ENCODE results near the gene NPAS2.

NPAS2 gene

DNA sequence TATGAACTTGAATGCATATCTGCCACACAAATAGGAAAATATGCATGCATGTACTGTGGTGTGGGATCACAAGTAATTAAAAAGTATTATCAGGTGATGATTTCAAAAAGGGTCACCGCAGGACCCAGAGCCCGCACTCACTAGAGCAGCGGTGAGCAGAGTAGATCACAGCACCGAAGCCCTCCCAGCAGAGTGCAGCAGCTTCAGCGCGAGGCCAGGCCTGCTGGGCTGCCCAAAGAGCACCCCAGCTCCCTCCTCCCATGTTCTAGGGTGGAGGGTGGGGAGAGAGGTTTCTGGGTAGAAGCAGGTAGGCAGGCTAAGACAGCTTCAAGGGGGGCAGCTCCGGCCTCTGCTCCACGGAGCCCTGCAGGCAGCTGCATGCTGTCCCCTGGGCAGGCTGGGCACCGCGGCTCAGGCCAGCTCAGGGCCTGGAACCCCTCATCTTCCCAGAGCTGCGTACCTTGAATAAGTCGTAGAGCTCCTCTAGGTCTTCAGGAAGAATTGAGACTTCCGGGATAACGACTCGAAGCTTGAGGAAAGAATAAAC, 207.1 kb downstream of the NPAS2 start:
- H3K27me3 ChIP-seq, result no peaks in the 10 kb centered on the region
- H3K27ac ChIP-seq, result no peak overlapping the region
- H4K20me1 ChIP-seq, result peaks cover 0 to 7% (median 0%) of the 10 kb centered on the region in 11 experiments; a peak in 4 of 22 replicates
- peaks cover 0 to 8% (median 0%) of the 10 kb centered on the region in 11 experiments; a peak in 5 of 22 replicates for H3K9me3 ChIP-seq (replicated peaks in 1 of 11)
- no peak overlapping the region for H3K9ac ChIP-seq
- TF ChIP-seq Cebpa-rat (IDR thresholded peaks at IDR 0.05), result no peak
- H3K4me1 ChIP-seq, result peaks cover 0 to 9% (median 0%) of the 10 kb centered on the region in 10 experiments; a peak in 4 of 20 replicates
- no peak overlapping the region for H3K4me2 ChIP-seq
- peaks cover 0 to 89% (median 7%) of the 10 kb centered on the region in 11 experiments; a peak in 17 of 22 replicates for H3K36me3 ChIP-seq
- H3K4me3 ChIP-seq, result no peak overlapping the region

DNA sequence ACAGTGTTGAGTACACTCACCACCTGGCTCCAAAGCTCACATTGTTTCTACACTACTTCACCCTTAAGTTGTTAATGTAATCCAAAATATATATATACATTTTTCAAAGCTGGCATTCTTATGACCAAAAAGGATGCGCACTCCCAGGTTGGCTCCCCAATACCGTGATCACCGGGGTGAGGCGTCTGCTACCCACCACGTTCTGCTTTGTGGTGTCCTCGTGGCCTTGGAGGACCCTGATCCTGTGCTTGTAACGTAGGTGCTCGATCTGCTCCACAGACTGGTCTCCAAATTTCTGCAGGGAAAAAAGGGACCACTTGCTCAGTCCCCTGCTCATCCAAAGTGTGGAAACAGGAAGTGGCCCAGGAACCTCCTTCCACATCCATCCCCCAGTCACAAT, 207.9 kb downstream of the NPAS2 start:
- H4K20me1 ChIP-seq, result peaks cover 0 to 7% (median 0%) of the 10 kb centered on the region in 11 experiments; a peak in 4 of 22 replicates
- no peak overlapping the region for H3K4me2 ChIP-seq
- H3K9me3 ChIP-seq (replicated peaks in 1 of 11), result peaks cover 0 to 8% (median 0%) of the 10 kb centered on the region in 11 experiments; a peak in 5 of 22 replicates
- H3K27ac ChIP-seq, result no peak overlapping the region
- no peak overlapping the region for H3K9ac ChIP-seq
- TF ChIP-seq Cebpa-rat (IDR thresholded peaks at IDR 0.05), result no peak
- peaks cover 0 to 9% (median 0%) of the 10 kb centered on the region in 10 experiments; a peak in 4 of 20 replicates for H3K4me1 ChIP-seq
- no peak overlapping the region for H3K4me3 ChIP-seq
- H3K36me3 ChIP-seq, result peaks cover 0 to 89% (median 3%) of the 10 kb centered on the region in 11 experiments; a peak in 10 of 22 replicates
- H3K27me3 ChIP-seq, result no peaks in the 10 kb centered on the region

DNA sequence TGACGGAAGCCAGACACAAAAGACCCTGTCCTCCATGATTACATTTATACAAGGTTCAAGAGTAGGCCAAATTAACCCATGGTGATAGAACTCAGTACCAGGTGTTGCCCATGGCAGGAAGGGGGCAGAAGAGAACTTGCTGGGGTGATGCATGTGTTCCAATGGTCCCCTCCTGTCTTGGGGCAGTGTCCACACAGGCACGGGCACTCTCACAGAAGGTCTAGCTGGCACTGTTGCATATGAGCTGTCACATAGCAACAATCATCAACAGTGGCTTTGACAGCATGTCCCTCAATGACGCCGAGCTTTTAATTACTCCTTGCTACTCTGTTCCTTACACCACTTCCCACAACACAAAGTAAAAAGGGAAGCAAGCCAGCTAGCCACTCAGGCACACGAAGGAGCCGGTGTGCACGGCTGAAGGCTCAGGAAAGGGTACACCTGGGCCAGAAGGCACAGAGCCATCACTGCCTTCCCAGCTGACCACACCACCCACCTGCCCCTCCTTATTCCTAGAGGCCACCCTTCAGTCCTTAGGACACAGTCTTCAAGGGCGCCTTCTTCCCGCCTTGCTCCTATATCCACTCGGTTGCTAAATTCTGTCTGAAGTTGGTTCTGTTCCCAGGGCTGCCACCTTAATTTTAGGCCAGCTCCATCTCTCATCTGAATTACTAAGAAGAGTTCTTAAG, 211.1 kb downstream of the NPAS2 start:
- peaks cover 0 to 7% (median 0%) of the 10 kb centered on the region in 11 experiments; a peak in 4 of 22 replicates for H4K20me1 ChIP-seq
- H3K4me1 ChIP-seq, result peaks cover 0 to 17% (median 2%) of the 10 kb centered on the region in 10 experiments; a peak in 7 of 20 replicates
- H3K27me3 ChIP-seq, result no peaks in the 10 kb centered on the region
- no peak for TF ChIP-seq Cebpa-rat (IDR thresholded peaks at IDR 0.05)
- peaks cover 0 to 8% (median 0%) of the 10 kb centered on the region in 11 experiments; a peak in 5 of 22 replicates for H3K9me3 ChIP-seq (replicated peaks in 1 of 11)
- H3K36me3 ChIP-seq, result peaks cover 0 to 91% (median 0%) of the 10 kb centered on the region in 11 experiments; a peak in 9 of 22 replicates
- no peak overlapping the region for H3K27ac ChIP-seq
- no peak overlapping the region for H3K9ac ChIP-seq
- no peak overlapping the region for H3K4me2 ChIP-seq
- H3K4me3 ChIP-seq, result no peak overlapping the region

- no peak overlapping the region for H3K4me3 ChIP-seq
- H3K9ac ChIP-seq, result no peak overlapping the region
- no peak for TF ChIP-seq Cebpa-rat (IDR thresholded peaks at IDR 0.05)
- no peaks in the 10 kb centered on the region for H3K27me3 ChIP-seq
- peaks cover 0 to 8% (median 0%) of the 10 kb centered on the region in 11 experiments; a peak in 5 of 22 replicates for H3K9me3 ChIP-seq (replicated peaks in 1 of 11)
- peaks cover 0 to 3% (median 0%) of the 10 kb centered on the region in 11 experiments; a peak in 3 of 22 replicates for H4K20me1 ChIP-seq
- H3K4me2 ChIP-seq, result no peak overlapping the region
- H3K4me1 ChIP-seq, result peaks cover 0 to 23% (median 2%) of the 10 kb centered on the region in 10 experiments; a peak in 9 of 20 replicates
- H3K36me3 ChIP-seq, result peaks cover 0 to 87% (median 0%) of the 10 kb centered on the region in 11 experiments; a peak in 9 of 22 replicates
- H3K27ac ChIP-seq, result no peak overlapping the region
Observed at GRCh38 chr2:101032084-101032776, 212.3 kb downstream of the NPAS2 start.

DNA sequence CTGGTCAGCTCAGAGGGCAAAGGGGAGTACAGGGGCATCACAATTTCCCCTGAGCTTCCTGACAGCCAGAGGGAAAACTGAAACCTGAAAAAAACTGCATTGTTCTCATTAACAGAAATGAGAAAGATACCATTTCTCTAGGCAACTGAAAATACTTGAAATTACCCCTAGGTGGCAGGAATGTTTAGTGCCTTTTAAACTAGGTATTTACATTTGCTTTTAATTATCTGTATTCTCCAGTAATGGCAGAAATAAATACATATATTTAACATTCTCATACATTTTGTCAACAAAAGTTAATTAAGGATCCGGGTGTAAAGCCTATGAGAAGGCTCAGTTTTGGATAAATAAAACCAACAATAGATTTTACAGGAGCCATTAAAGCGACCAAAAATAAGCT, 216.6 kb downstream of the NPAS2 start:
- Histone ChIP-seq H3K9ac (no peak overlapping the region), H3K27me3 (no peaks in the 10 kb centered on the region), H3K9me3 (replicated peaks in 1 of 11) (peaks cover 0 to 8% (median 0%) of the 10 kb centered on the region in 11 experiments; a peak in 2 of 22 replicates), H3K4me3 (no peak overlapping the region), H3K36me3 (peaks cover 0 to 84% (median 0%) of the 10 kb centered on the region in 11 experiments; a peak in 7 of 22 replicates), H3K4me1 (peaks cover 0 to 66% (median 30%) of the 10 kb centered on the region in 10 experiments; a peak in 16 of 20 replicates), H3K27ac (no peak overlapping the region), H3K4me2 (peak overlapping the region in 1 of 11 experiments; percentile 12; a peak in 1 of 22 replicates), H4K20me1 (no peaks in the 10 kb centered on the region; a peak in 1 of 22 replicates)
- TF ChIP-seq Cebpa-rat (IDR thresholded peaks at IDR 0.05), result no peak

DNA sequence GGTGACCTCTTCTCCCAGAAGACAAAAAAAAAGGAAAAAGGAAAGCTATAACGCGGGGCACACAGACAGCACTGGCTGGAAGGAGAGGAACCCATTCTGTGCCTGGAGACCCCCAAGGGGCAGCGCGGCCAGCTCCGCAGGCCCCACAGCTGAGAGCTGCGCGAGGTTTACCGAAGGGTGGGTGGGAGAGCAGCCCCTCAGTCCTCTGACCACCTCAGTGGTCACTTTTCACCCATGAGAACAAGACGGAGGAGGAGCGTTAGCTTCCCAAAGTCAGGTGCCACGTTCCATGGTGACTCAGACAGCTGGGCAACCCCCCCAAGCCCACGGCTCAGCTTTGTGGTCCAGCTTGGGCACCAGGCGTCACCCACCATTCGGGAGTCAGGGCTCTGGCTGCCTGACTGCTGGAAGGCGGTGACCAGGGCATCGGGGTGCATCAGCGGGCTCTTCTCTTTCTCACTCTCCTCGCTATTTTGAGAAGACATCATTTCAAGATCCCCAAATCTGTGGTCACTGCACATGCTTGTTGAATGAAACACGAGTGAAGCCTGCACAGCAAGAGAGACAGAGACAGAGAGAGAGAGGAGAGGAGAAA, 217.3 kb downstream of the NPAS2 start:
- peaks cover 0 to 73% (median 37%) of the 10 kb centered on the region in 10 experiments; a peak in 16 of 20 replicates for H3K4me1 ChIP-seq
- peaks cover 0 to 80% (median 0%) of the 10 kb centered on the region in 11 experiments; a peak in 7 of 22 replicates for H3K36me3 ChIP-seq
- H3K27ac ChIP-seq, result peak overlapping the region in 4 of 11 experiments; percentile 3 to 57 (median 25); a peak in 6 of 22 replicates
- H3K9me3 ChIP-seq (replicated peaks in 1 of 11), result peaks cover 0 to 8% (median 0%) of the 10 kb centered on the region in 11 experiments; a peak in 2 of 22 replicates
- H3K4me3 ChIP-seq, result no peak overlapping the region
- 0 out of 22 replicates have a peak overlapping the region, but pooled peaks of 1 of the 11 experiments have one; percentile 16 for H3K9ac ChIP-seq
- no peak for TF ChIP-seq Cebpa-rat (IDR thresholded peaks at IDR 0.05)
- H3K4me2 ChIP-seq, result peak overlapping the region in 3 of 11 experiments; percentile 11 to 35 (median 12); a peak in 3 of 22 replicates
- no peaks in the 10 kb centered on the region for H3K27me3 ChIP-seq
- no peaks in the 10 kb centered on the region; a peak in 1 of 22 replicates for H4K20me1 ChIP-seq

- Histone ChIP-seq H3K9ac (no peak overlapping the region), H3K36me3 (peaks cover 0 to 74% (median 0%) of the 10 kb centered on the region in 11 experiments; a peak in 7 of 22 replicates), H3K4me1 (peaks cover 0 to 87% (median 46%) of the 10 kb centered on the region in 10 experiments; a peak in 17 of 20 replicates), H3K4me3 (no peak overlapping the region), H3K27me3 (no peaks in the 10 kb centered on the region), H3K4me2 (peak overlapping the region in 6 of 11 experiments; percentile 24 to 85 (median 73); a peak in 12 of 22 replicates), H3K9me3 (replicated peaks in 1 of 11) (peaks cover 0 to 8% (median 0%) of the 10 kb centered on the region in 11 experiments; a peak in 2 of 22 replicates), H3K27ac (peak overlapping the region in 4 of 11 experiments; percentile 27 to 78 (median 47); a peak in 6 of 22 replicates), H4K20me1 (no peaks in the 10 kb centered on the region; a peak in 1 of 22 replicates)
- TF ChIP-seq Cebpa-rat (IDR thresholded peaks at IDR 0.05), result peak in 2 of 11 experiments; percentile 38 to 42; a peak in 1 of 22 replicates
Observed at GRCh38 chr2:101038455-101039255, 218.7 kb downstream of the NPAS2 start.
